SK-N-SH treated with all-trans-retinoic acid at 6 μM for 48 hours (cell line): ENCODE measurements around the gene GABRE.

Experiments used
- ATAC-seq: fragments of 200-7000 bp; cut with Tn5 transposase; 3 replicates; pipeline ENCODE4 v1.9.1; 2020; ENCODE audit warnings: mild to moderate bottlenecking, moderate library complexity
- ARNTL ChIP-seq: fragments of 450-650 bp; formaldehyde crosslinking; IDR thresholded peaks from 2 replicates; pipeline ENCODE4 v1.5.0; 2020; ENCODE audit warnings: low read depth, mild to moderate bottlenecking, moderate library complexity, borderline replicate concordance
- BACH2 ChIP-seq: fragments of 250-450 bp; sonication (Bioruptor Pico); IDR thresholded peaks from 2 replicates; pipeline ENCODE4 v1.9.0; 2021; ENCODE audit warnings: mild to moderate bottlenecking, borderline replicate concordance
- CSDC2 ChIP-seq: fragments of 250-450 bp; sonication (Bioruptor Pico); IDR thresholded peaks from 2 replicates; pipeline ENCODE4 v1.5.0; 2020; ENCODE audit warnings: mild to moderate bottlenecking, moderate library complexity
- ESRRG ChIP-seq: fragments of 250-450 bp; sonication (Bioruptor Pico); IDR thresholded peaks from 2 replicates; pipeline ENCODE4 v1.6.1; 2021; ENCODE audit warnings: mild to moderate bottlenecking
- GLIS3 ChIP-seq: fragments of 250-450 bp; sonication (Bioruptor Pico); IDR thresholded peaks from 2 replicates; pipeline ENCODE4 v1.5.0; 2020; ENCODE audit warnings: mild to moderate bottlenecking, moderate library complexity
- ISL1 ChIP-seq: fragments of 250-450 bp; sonication (Bioruptor Pico); IDR thresholded peaks from 2 replicates; pipeline ENCODE4 v2.1.2; 2022; ENCODE audit warnings: mild to moderate bottlenecking, moderate library complexity
- PPARA ChIP-seq: fragments of 250-450 bp; sonication (Bioruptor Pico); IDR thresholded peaks from 2 replicates; pipeline ENCODE4 v1.5.0; 2020; ENCODE audit warnings: mild to moderate bottlenecking, borderline replicate concordance
- RARB ChIP-seq: fragments of 250-450 bp; sonication (Bioruptor Pico); IDR thresholded peaks from 2 replicates; pipeline ENCODE4 v1.8.0; 2021; ENCODE audit warnings: mild to moderate bottlenecking, moderate library complexity
- SNAI2 ChIP-seq: fragments of 250-450 bp; sonication (Bioruptor Pico); IDR thresholded peaks from 2 replicates; pipeline ENCODE4 v1.5.0; 2020; ENCODE audit warnings: mild to moderate bottlenecking, moderate library complexity
- TCF4 ChIP-seq: fragments of 250-450 bp; sonication (Bioruptor Pico); IDR thresholded peaks from 2 replicates; pipeline ENCODE4 v1.8.0; 2021; ENCODE audit warnings: mild to moderate bottlenecking, moderate library complexity, borderline replicate concordance
- TOX ChIP-seq: fragments of 250-450 bp; sonication (Bioruptor Pico); IDR thresholded peaks from 2 replicates; pipeline ENCODE4 v1.8.0; 2021; ENCODE audit warnings: mild to moderate bottlenecking, moderate library complexity, borderline replicate concordance
- ZC3H10 ChIP-seq: fragments of 250-450 bp; sonication (Bioruptor Pico); IDR thresholded peaks from 2 replicates; pipeline ENCODE4 v1.5.1; 2021; ENCODE audit warnings: mild to moderate bottlenecking, moderate library complexity
- ZFP3 ChIP-seq: fragments of 250-450 bp; sonication (Bioruptor Pico); IDR thresholded peaks from 2 replicates; pipeline ENCODE4 v1.5.0; 2020; ENCODE audit warnings: mild to moderate bottlenecking, moderate library complexity
- ZFP30 ChIP-seq: fragments of 450-650 bp; formaldehyde crosslinking; IDR thresholded peaks from 2 replicates; pipeline ENCODE4 v1.5.0; 2022; ENCODE audit warnings: mild to moderate bottlenecking, moderate library complexity
- ZNF565 ChIP-seq: fragments of 450-650 bp; formaldehyde crosslinking; conservative IDR thresholded peaks from 2 replicates; pipeline ENCODE4 v1.5.0; 2020; ENCODE audit warnings: low read depth, mild to moderate bottlenecking, moderate library complexity
- ZNF70 ChIP-seq: fragments of 450-650 bp; formaldehyde crosslinking; IDR thresholded peaks from 2 replicates; pipeline ENCODE4 v1.5.0; 2020; ENCODE audit warnings: mild to moderate bottlenecking, moderate library complexity
- ZNF8 ChIP-seq: fragments of 450-650 bp; formaldehyde crosslinking; IDR thresholded peaks from 2 replicates; pipeline ENCODE4 v1.5.0; 2020; ENCODE audit warnings: mild to moderate bottlenecking, moderate library complexity
- TF ChIP-seq, protein P1 (sequence below): fragments of 250-450 bp; sonication (Bioruptor Pico); IDR thresholded peaks from 2 replicates; pipeline ENCODE4 v1.5.1; 2020; ENCODE audit warnings: low read depth, mild to moderate bottlenecking, moderate library complexity
- TF ChIP-seq, protein P2 (sequence below): fragments of 250-450 bp; sonication (Bioruptor Pico); IDR thresholded peaks from 2 replicates; pipeline ENCODE4 v1.5.1; 2021; ENCODE audit warnings: mild to moderate bottlenecking, moderate library complexity
- TF ChIP-seq, protein P3 (sequence below): fragments of 250-450 bp; sonication (Bioruptor Pico); IDR thresholded peaks from 2 replicates; pipeline ENCODE4 v1.5.0; 2020; ENCODE audit warnings: mild to moderate bottlenecking, moderate library complexity
- TF ChIP-seq, protein P4 (sequence below): fragments of 250-450 bp; sonication (Bioruptor Pico); IDR thresholded peaks from 2 replicates; pipeline ENCODE4 v1.8.0; 2021; ENCODE audit warnings: low read depth, mild to moderate bottlenecking, moderate library complexity, borderline replicate concordance

The GABRE gene

DNA sequence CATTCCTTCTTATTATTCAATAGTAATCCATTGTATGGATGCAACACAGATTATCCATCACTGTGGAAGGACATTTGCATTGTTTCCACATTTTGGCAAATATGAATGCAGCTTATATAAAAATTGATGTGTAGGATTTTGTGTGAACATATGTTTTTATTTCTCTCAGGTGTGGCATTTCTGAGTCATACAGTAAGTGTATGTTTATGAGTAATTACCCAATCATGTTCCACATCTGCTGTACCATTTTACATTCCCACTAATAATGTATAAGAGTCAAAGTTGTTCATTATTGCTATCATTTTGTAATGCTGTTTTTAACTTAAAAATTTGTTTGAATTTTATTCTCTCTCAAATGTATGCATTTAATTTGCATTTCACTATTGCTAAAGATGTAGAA is 36.3 kb downstream of the GABRE start:
- ATAC-seq = no peak
- TF ChIP-seq ZFP3 (CRISPR knock-in tag) (no peak), SNAI2 (CRISPR knock-in tag) (no peak), ARNTL (CRISPR knock-in tag) (no peak), ZC3H10 (CRISPR knock-in tag) (no peak), GLIS3 (CRISPR knock-in tag) (no peak), RARB (CRISPR knock-in tag) (no peak), BACH2 (CRISPR knock-in tag) (no peak), PPARA (CRISPR knock-in tag) (no peak), ESRRG (CRISPR knock-in tag) (no peak), ZNF565 (CRISPR knock-in tag) (no peak), ZFP30 (no peak)
- TF ChIP-seq, protein P1, sequence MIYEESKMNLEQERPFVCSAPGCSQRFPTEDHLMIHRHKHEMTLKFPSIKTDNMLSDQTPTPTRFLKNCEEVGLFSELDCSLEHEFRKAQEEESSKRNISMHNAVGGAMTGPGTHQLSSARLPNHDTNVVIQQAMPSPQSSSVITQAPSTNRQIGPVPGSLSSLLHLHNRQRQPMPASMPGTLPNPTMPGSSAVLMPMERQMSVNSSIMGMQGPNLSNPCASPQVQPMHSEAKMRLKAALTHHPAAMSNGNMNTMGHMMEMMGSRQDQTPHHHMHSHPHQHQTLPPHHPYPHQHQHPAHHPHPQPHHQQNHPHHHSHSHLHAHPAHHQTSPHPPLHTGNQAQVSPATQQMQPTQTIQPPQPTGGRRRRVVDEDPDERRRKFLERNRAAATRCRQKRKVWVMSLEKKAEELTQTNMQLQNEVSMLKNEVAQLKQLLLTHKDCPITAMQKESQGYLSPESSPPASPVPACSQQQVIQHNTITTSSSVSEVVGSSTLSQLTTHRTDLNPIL (CRISPR knock-in tag) = no peak

DNA sequence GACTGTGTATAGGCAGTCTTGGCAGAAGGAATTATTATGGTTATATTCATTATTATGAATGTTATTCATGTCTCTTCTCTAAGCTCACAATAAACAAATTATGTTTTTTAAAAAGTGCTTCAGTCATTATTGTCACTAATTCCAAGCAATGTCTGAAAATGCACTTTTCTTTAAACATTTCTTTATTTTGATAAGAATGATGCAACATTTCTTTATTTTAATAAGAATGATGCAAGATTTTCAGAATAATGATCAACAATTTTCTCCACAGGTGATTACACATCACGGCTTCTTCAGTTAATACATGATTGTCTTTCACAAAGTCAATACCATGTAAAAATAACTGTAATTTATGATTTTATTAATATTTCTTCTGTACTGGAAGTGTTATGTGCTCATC is 39.1 kb downstream of the GABRE start:
- no peak for ATAC-seq

DNA sequence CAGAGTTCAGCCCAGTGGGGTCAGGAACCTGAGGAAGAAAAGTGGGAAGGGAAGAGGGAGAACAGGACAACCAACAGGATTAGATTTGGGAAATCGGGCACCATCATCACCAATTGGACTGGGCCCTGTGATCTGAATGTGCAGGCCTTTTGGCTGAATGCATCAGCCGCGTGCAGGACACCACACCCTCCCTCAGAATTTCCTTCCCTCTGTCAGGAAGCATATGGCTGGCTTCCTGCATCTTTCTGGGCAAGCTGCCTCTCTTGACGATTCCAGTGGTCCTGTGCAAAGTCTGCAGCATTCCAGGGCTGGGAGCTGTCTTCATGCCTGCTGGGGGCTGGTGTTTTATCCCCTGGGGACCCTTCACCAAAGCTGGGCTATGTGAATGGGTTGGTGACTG is 45.4 kb downstream of the GABRE start:
- ATAC-seq = no peak

More for the DNA sequence above, 39.1 kb downstream of the GABRE start:
- TF ChIP-seq ZFP30 (no peak), ISL1 (CRISPR knock-in tag) (no peak), TOX (CRISPR knock-in tag) (no peak), ZC3H10 (CRISPR knock-in tag) (no peak)
- TF ChIP-seq, protein P2, sequence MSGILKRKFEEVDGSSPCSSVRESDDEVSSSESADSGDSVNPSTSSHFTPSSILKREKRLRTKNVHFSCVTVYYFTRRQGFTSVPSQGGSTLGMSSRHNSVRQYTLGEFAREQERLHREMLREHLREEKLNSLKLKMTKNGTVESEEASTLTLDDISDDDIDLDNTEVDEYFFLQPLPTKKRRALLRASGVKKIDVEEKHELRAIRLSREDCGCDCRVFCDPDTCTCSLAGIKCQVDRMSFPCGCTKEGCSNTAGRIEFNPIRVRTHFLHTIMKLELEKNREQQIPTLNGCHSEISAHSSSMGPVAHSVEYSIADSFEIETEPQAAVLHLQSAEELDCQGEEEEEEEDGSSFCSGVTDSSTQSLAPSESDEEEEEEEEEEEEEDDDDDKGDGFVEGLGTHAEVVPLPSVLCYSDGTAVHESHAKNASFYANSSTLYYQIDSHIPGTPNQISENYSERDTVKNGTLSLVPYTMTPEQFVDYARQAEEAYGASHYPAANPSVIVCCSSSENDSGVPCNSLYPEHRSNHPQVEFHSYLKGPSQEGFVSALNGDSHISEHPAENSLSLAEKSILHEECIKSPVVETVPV (CRISPR knock-in tag) = no peak
- TF ChIP-seq, protein P1 (CRISPR knock-in tag) = no peak
- TF ChIP-seq, all 23 proteins: peak for 0

DNA sequence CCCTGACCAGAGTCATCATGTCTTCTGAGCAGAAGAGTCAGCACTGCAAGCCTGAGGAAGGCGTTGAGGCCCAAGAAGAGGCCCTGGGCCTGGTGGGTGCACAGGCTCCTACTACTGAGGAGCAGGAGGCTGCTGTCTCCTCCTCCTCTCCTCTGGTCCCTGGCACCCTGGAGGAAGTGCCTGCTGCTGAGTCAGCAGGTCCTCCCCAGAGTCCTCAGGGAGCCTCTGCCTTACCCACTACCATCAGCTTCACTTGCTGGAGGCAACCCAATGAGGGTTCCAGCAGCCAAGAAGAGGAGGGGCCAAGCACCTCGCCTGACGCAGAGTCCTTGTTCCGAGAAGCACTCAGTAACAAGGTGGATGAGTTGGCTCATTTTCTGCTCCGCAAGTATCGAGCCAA is 50.8 kb downstream of the GABRE start:
- no peak for ATAC-seq
- TF ChIP-seq CSDC2 (no peak), ZNF8 (CRISPR knock-in tag) (no peak), ARNTL (CRISPR knock-in tag) (no peak), GLIS3 (CRISPR knock-in tag) (no peak), TCF4 (CRISPR knock-in tag) (no peak), TOX (CRISPR knock-in tag) (no peak), ZFP3 (CRISPR knock-in tag) (no peak)
- TF ChIP-seq, protein P2 (CRISPR knock-in tag) = no peak
- TF ChIP-seq, protein P3, sequence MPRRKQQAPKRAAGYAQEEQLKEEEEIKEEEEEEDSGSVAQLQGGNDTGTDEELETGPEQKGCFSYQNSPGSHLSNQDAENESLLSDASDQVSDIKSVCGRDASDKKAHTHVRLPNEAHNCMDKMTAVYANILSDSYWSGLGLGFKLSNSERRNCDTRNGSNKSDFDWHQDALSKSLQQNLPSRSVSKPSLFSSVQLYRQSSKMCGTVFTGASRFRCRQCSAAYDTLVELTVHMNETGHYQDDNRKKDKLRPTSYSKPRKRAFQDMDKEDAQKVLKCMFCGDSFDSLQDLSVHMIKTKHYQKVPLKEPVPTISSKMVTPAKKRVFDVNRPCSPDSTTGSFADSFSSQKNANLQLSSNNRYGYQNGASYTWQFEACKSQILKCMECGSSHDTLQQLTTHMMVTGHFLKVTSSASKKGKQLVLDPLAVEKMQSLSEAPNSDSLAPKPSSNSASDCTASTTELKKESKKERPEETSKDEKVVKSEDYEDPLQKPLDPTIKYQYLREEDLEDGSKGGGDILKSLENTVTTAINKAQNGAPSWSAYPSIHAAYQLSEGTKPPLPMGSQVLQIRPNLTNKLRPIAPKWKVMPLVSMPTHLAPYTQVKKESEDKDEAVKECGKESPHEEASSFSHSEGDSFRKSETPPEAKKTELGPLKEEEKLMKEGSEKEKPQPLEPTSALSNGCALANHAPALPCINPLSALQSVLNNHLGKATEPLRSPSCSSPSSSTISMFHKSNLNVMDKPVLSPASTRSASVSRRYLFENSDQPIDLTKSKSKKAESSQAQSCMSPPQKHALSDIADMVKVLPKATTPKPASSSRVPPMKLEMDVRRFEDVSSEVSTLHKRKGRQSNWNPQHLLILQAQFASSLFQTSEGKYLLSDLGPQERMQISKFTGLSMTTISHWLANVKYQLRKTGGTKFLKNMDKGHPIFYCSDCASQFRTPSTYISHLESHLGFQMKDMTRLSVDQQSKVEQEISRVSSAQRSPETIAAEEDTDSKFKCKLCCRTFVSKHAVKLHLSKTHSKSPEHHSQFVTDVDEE (CRISPR knock-in tag) = no peak
- TF ChIP-seq, protein P4, sequence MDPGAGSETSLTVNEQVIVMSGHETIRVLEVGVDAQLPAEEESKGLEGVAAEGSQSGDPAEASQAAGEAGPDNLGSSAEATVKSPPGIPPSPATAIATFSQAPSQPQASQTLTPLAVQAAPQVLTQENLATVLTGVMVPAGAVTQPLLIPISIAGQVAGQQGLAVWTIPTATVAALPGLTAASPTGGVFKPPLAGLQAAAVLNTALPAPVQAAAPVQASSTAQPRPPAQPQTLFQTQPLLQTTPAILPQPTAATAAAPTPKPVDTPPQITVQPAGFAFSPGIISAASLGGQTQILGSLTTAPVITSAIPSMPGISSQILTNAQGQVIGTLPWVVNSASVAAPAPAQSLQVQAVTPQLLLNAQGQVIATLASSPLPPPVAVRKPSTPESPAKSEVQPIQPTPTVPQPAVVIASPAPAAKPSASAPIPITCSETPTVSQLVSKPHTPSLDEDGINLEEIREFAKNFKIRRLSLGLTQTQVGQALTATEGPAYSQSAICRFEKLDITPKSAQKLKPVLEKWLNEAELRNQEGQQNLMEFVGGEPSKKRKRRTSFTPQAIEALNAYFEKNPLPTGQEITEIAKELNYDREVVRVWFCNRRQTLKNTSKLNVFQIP = no peak

More for the DNA sequence above, 45.4 kb downstream of the GABRE start:
- TF ChIP-seq, protein P1 (CRISPR knock-in tag) = no peak
- no peak for TF ChIP-seq ZNF70 (CRISPR knock-in tag)
- TF ChIP-seq SNAI2 (CRISPR knock-in tag) = no peak
- TF ChIP-seq ZFP30 = no peak
- TF ChIP-seq ESRRG (CRISPR knock-in tag) = no peak
- TF ChIP-seq ARNTL (CRISPR knock-in tag) = no peak
- no peak for TF ChIP-seq ZFP3 (CRISPR knock-in tag)
- no peak for TF ChIP-seq CSDC2
- TF ChIP-seq TCF4 (CRISPR knock-in tag) = no peak
- no peak for TF ChIP-seq RARB (CRISPR knock-in tag)
- TF ChIP-seq GLIS3 (CRISPR knock-in tag) = no peak
- TF ChIP-seq ZC3H10 (CRISPR knock-in tag) = no peak
